ENCODE results near the gene IL17C.
"Not testable (repeated sequence)": the region's sequence is repeated elsewhere in the genome, so short reads cannot be mapped to it uniquely, and the experiment has no call there.

Gene IL17C, protein sequence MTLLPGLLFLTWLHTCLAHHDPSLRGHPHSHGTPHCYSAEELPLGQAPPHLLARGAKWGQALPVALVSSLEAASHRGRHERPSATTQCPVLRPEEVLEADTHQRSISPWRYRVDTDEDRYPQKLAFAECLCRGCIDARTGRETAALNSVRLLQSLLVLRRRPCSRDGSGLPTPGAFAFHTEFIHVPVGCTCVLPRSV

DNA sequence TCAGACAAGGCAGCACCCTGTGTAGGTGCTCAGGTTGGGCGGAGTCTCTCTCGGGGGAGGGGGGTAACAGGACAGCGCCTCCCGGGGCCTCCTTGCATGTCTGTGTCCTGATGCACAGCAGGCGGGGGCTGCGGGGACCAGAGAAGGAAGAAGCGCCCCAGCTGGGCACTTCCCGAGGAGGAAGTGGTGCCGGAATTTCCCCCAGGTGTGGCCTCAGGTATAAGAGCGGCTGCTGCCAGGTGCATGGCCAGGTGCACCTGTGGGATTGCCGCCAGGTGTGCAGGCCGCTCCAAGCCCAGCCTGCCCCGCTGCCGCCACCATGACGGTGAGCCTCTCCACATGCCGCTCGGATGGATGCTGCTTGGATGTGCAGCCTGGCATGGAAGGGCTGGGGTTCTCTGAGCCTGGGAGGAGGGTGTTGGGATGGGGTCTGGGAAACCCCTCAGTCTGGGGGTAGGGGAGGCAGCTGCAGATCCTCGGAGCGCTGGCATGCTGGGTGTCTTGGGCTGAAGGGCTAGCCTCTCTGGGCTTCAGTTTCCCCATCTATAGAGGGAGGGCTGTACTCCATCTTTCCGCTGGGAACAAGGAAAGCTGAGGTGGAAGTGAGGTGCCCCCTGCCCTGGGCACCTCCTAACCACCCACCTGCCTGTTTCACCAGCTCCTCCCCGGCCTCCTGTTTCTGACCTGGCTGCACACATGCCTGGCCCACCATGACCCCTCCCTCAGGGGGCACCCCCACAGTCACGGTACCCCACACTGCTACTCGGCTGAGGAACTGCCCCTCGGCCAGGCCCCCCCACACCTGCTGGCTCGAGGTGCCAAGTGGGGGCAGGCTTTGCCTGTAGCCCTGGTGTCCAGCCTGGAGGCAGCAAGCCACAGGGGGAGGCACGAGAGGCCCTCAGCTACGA, at the start of gene IL17C:
Gene IL17C (plus strand): TSS at position 250 of the 908 bp plus-strand sequence. CDS start 70 bp downstream, at position 320.
- no peak for DNase-seq

DNA sequence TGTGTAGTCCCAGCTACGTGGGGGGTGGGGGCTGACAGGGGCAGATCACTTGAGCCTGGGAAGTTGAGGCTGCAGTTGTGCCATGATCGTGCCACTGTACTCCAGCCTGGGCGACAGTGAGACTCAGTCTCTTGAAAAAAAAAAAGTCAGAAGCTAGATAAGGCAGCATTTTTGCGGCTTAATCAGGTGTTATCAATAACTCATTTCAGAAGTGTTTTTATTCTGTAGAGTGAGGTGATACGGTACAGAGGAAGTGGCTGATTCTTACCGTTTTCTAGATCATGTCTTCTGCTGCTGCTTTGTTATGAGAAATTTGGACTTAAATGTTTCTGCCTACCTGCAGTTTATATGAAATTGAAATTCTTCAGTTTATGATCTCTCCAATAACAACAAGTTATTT, 49.6 kb upstream of the IL17C start:
- no peak for DNase-seq

DNA sequence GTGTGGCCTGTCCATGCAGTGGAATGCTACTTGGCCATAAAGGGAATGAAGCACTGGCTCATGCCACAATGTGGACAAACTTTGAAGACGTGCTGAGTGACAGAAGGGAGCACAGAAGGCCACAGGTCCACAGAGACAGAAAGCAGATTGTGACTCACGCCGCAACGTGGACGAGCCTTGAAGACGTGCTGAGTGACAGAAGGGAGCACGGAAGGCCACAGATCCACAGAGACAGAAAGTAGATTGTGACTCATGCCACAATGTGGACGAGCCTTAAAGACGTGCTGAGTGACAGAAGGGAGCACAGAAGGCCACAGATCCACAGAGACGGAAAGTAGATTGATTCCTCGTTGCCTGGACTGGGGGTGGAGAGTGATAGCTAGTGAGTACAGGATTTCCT, 48.9 kb upstream of the IL17C start:
- DNase-seq = no peak

DNA sequence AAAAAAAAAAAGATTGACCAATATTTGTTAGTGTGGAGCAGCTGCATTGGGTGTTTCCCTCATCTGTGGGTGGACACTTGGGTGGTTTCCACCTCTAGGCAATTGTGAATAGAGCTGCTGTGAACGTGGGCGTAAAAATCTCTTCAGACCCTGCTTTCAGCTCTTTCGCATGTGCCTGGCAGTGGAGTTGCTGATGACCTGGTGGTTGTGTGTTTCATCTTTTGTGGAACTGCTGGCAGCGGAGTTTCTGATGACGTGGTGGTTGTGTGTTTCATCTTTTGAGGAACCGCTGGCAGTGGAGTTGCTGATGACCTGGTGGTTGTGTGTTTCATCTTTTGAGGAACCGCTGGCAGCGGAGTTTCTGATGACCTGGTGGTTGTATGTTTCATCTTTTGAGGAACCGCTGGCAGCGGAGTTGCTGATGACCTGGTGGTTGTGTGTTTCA, 46.8 kb upstream of the IL17C start:
- DNase-seq = no peak

DNA sequence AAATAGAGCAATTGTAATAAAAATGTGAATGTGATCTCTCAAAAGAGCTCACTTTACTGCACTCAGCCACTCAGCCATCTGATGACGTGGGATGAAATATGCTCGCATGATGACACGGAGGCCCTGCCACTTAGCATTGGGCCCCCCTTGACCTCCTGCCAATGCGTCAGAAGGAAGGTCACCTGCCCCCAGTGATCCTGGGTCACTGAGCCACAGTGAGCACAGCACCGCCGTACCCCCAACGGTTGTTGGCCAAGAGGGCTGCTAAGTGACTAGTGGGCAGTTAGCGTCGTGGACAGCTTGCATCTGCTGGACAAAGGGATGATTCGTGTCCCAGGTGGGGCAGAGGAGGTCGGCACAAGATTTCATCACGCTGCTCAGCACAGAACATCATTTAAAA, 45.3 kb upstream of the IL17C start:
- DNase-seq = no peak

DNA sequence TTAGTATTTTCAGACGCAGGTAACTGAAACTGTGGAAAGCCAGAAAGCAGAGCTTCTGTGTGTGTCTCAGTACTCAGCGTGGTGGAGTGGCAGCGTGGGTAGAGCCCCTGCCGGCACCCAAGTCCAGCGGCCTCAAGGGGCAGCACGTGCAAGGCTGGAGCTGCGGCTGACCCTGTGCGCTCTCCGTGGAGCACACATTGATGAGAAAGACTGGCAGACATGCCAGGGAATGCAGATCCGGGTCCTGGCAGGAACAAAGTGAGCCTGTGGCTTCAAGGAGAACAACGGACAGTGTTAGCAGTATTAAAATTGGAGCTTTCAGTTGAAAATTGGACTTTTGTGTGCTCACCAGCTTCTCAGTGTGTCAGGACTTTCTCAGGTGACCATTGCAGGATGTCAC, 44.9 kb upstream of the IL17C start:
- no peak for DNase-seq

DNA sequence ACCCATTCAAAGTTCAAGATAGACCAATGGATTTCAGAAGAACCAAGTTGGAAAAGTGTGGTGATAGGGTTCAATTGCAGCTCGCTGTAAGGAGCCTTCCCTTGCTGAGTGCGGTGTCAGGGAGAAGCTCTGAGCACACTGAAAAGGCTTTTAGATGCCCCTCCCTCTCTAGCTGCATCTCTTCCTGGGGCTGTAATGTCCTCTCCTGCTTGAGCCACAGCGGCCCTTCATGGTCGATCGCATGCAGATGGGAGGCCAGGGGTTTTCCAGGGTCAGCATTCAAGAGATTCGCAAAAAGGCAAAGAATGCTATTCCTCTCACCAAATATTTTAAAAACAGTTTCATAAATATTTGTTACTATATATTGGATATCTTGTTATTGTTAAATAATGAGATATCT, 44.5 kb upstream of the IL17C start:
- no peak for DNase-seq

DNA sequence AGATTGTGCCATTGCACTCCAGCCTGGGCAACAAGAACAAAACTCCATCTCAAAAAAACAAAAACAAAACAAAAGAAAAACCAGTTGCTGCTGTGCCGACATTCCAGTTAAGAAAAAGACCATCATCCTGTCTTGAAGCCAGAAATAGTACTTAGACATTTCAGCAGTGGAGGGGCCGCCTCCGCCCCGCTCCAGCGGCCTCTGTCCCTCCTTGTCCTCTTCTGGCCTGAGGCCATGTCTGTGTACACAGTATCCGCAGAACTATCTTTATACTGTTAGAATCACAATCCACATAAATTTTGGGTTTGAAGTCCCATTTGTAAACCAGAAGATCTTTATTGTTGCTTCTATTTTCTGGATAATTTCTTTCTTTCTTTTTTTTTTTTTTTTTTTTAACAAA, 43.3 kb upstream of the IL17C start:
- no peak for DNase-seq

DNA sequence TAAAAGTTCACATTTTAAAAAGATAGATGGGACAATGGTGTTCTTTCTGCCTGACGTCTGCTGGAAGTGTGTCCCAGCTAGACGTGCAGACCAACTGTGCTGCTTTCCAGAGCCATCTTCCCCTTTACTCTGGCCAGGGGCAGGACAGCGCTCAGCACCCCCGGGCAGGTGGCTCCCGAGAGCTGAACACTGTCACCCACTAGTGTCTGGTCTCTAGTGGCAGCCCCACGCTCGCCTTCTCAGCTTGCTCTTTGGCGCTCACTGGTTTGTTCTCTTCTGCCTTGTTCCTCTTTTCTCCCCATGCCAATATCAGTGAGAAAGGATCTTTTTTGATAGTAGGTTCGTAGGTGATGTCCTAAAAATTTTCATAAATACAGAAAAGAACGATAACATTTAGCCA, 42.5 kb upstream of the IL17C start:
- DNase-seq = no peak

DNA sequence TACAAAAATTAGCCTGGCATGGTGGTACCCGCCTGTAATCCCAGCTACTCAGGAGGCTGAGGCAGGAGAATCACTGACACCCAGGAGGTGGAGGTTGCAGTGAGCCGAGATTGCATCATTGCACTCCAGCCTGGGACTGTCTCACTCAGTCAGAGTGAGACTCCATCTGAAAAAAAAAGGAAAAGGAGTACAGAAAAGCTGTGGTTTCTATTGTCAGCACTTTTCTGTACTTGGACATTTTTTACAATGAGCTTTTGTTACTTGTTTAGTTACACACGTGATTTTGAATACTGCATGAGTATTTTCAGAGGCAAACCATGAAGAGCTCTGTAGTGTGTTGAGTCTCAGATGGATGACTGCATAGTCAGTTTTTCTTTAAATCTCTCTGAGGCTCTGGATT, 41.9 kb upstream of the IL17C start:
- no peak for DNase-seq

DNA sequence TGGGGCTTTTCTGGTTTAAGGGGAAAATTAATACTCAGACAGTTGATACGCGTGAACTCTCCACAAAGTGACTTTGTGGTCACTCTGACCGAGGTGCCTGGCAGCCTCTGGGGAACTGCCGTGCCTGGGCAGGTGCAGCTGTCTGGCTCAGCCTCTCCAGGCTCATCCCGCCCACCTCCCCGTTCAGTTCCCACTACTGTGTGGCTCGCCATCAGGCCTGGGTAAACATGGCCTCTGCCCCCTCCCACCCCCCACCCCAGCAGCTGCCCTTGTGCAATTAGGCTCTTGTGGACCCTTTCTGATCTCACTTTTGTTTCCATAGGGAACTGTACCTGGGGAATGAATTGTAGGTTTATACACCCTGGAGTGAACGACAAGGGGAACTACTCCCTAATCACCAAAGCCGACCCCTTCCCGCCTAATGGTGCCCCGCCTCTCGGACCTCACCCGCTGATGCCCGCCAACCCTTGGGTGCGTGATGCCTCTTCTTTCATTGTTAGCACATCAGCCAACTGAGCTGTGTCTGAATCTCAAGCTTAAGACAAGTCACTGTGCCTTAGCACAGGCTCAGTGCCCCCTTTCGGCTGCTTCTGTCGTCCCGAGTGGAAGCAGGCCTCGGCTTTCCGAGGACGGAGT, 40.4 kb upstream of the IL17C start:
- DNase-seq = no peak

DNA sequence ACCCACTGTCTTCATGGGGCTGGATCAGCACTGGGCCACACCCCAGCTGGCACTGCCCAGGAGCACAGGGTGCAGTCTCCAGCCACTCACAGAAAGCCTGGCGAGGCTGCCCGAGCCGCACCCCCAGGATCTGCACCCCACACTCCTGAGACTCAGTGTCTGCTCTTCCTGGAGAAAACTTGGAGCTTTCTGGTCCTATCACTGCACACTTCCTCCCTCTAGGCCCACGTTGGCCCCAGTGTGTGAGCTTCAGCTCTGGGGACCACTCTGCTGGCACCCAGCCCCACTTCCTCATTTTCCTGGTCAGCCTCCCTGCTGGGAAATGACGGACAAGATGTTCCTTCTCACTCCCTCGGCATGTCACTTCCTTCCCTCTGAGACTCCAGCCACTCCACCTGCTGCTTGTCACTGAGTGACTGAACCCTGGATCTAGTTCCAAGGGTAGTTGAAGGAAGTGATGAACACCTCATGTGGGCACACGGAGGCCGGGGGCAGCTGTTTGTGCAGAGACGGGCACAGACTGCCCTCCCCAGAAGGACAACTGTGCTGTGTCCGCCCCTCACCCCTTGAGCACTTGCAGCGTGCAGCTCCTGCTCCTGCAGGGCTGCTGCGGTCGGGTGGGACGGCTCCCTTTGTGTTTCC, 39.2 kb upstream of the IL17C start:
- no peak for DNase-seq

DNA sequence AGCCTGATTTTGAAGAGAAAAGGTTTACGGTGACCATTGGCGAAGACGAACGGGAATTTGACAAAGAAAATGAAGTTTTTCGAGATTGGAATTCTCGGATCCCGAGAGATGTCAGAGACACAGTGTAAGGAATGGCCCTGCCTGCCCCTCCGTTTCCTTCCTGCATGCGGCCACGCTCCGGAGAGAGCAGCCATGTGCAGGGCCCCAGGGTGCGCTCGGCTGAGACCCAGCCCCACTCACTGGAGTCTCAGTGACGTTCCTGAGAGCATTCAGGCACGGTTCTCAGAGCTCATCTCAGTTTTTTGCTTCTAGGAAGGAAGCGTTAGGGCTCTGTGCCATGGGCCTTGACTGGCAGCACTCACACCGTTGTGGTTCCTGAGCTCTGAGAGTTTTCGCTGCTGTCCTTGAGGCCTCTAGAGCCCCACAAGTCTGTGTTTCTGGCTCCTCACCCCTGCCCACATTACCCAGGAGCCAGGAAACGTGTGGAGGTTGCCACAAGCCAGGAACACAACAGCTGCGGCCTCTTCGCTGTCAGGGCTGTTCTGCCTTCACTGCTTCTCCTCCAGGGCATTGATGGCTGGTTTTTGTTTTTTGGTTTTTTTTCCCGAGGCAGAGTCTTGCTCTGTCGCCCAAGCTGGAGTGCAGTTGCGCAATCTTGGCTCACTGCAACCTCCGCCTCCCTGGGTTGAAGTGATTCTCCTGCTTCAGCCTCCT, 38.4 kb upstream of the IL17C start:
- no peak for DNase-seq

DNA sequence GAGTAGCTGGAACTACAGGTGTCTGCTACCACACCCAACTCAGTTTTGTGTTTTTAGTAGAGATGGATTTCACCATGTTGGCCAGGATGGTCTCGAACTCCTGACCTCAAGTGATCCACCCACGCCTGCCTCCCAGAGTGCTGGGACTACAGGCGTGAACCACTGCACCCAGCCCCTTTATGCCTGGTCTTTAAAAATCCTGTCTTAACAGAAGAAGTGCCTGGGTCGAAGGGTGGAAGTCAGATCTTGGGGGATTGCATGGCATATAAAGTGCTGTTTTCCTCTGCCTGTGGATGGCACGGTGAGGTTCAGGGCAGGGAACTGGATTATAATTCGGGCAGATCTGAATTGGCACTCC, 37.9 kb upstream of the IL17C start:
- no peak for DNase-seq

DNA sequence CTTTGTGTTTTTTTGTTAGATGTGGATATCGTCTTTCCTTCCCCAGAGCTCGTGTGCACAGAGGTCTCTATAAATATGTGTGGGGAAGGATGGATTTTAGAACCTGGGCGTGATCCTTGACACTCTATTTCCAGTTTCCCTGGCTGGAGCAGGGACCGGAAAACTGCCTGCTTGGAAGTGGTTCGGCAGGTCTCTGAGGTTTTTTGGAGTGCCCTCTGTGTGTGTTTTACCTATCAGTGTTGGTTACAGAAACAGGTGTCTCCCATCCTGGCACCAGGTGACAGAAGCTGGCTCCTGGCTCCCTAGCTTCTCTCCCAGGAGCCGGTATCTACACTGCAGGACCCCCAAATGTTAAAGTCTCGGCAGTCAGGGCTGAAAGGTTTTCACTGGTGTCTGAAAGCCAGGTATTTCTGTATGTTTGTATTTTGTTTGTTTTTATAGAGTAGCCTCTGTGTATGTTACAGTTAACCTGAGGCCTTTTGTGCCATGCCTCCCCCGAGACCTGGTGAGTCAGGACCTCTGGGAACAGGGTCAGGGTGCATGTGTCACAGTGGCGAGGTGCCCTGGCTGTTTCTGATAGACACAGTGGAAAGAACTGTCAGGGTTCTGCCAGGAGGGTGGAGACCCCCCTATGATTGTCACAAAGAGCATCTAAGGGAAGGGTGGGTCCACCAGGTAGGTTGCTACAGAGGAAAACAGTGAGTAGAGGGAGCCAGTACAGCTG, 36.9 kb upstream of the IL17C start:
- no peak for DNase-seq

DNA sequence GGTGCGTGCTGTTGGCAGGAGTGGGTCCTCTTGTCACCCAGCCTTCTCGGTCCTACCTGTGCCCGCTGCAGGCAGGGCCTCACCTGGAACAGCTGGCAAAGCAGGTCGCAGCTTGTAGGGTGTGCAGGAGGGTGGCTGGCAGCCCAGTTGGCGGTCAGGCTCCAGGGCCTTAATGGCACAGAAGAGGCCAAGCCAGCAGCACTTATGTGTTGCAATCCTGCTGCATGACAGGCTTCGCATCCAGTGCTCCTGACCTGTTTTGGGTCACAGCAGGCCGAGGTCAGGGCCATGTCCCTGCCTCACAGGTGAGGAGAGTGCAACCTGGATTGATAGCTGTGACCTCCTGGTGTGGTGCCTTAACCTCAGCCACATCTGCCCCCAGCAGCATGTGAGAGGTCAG, 36.3 kb upstream of the IL17C start:
- DNase-seq = no peak

DNA sequence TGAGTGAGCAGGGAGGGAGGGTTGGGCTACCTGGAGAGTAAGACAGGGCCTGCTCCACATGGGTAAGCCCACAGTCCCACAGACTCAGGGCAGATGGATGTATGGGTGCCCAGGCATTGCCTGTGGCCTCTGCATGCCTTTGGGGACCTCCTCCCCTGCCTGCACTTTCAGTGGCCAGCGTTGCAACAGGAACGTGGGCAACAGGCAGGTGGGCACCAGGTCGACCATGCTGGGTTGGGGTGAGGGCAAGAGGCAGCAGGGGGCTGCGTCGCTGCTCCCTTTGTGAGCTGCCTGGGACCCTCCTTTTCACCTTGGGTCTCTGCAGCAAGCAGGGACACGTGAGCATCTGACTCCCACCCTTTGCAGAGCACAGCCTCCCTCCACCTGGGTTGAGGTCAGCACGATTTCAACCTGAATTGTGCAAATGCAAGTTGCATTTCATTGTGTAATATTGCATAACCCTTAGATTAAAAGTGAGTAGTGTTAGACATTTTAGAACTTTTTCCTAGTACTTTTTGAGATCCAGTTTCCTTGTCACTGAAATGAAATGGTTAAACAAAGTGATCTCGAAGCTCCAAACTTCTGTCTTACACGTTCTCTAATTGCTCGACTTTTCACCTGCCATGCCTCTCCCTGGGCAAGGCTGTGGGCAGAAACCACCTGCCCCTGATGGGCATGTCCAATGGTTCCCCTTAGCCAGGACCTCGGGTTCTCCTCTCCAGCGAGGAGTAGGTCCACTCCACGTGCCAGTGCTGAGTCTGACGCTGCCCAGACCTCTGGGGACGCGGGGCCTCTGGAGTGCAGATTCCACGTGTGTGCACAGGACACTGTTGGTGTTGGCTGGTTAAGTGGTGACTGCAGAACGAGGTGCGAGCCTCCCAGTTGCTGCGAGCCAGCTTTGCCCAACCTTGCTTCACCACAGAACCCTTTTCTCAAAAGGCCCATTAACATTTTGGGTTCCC, 32.9 kb upstream of the IL17C start:
- DNase-seq = no peak

DNA sequence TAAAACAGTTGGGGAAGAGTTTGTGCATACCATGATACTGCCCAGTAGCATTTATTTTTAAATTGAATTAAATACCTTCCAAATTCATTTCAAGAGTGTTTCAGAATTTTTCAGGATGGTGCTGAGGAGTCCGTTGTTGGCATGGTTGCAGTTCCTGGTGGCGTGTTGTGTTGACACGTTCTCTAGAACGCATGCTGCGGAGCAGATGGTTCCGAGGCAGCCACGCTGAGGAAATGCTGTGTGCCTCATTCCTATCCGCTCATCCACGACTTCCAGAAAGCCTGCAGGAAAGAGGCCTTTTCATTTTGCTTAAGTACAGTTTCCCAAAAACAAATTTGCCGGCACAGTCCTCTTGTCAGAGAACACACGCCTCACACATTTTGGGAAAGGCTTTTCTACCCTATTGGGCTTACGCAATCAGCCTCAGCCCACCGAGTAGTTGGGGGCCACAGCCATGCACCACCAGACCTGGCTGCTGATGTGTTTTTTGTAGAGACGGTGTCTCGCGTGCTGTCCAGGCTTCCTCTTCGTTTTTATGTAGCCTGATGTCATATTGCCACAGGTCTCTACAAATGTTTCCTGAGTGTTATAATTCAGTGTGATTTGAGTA, 32.1 kb upstream of the IL17C start:
- DNase-seq = no peak

DNA sequence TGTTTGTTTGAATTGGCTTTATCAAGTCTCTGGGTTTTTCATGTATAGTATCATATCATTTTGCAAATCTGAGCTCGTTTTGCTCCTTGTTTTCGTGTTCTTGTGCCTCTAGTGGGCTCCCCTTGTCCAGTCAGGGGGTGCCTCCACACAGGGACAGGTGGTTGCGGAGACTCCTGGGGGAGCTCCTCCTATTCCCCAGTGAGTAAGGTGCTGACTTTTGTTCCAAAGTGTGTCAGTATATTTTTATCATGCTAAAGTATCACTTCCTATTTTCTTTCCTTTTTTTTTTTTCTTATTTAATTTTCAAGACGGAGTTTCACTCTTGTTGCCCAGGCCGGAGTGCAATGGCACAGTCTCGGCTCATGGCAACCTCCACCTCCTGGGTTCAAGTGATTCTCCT, 30.3 kb upstream of the IL17C start:
- no peak for DNase-seq

DNA sequence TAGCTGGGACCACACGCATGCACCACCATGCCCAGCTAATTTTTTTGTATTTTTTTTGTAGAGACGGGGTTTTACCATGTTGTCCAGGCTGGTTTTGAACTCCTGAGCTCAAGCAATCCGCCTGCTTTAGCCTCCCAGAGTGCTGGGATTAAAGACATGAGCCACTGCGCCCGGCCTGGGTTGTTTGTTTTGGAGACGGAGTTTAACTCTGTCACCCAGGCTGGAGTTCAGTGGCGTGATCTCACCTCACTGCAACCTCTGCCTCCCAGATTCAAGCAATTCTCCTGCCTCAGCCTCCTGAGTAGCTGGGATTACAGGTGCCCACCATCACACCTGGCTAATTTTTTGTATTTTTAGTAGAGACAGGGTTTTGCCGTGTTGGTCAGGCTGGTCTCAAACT, 28.9 kb upstream of the IL17C start:
- DNase-seq = not testable (repeated sequence)

DNA sequence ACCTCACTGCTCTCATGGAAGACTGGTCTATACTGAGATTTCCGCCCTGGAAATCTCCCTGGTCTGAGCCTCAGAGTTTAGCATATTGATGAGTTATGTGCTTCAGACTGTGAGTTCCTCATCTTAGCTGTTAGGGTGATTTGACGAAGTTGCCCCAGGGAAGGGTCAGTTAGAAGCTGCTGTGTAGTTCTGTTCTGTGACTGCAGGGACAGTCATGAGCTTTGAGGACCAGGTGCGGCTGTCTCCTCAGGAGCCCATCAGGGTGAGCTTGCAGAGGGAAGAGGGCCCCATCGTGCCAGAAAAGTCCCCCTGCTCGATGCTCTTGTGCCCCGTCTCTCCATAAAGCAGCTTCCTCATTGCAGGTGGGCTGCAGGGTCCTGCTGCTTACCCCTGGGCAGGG, 28.3 kb upstream of the IL17C start:
- DNase-seq = no peak
